ENCODE results near the gene SLC5A6. TPM values are rescaled to one million over a fixed set of nuclear protein-coding genes. Genes with fewer than 3 reads are reported as not detected.

The SLC5A6 gene
- total RNA-seq, 4 donors from 2014 or later: 13.5 to 38.6 (median 23.2) TPM

DNA sequence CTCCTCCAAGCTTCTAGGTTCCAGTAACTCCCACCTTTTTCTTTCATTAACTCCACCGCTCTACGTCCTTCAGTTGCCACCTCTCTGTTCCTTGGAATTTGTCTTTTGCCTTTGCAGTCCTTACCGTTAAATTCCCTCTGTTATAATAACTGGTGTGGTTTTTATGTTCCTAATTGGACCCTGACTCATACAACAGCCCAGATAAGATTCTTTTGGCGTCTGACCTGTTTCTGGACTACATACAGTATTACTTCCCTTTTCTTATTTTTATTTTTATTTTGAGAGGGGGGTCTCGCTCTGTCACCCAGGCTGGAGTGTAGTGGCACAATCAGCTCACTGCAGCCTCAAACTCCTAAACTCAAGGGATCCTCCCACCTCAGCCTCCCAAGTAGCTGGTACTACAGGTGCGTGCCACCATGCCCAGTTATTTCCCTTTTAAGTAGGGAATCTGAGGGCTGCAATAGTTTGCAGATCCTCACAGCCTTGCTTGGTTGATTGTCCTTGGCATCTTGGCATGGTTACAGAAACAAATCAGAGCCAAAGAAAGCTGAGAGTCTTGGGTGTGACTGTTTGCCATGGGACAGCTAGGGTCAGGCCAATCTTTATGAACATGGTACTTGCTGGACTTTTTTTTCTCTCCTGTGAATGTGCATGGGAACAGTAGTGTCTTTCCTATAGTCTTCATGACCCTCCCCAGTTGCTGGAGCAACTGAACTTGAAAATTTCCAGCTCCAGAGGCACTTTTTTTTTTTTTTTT lies 41.3 kb downstream of the SLC5A6 start:
- H3K36me3 ChIP-seq: no peaks in the 10 kb centered on the region
- intact Hi-C loops (cut with DNase I): no loop called here
- no peak overlapping the region for H3K27ac ChIP-seq
- no peak for DNase-seq
- peaks cover 0 to 34% (median 0%) of the 10 kb centered on the region in 4 donors for H3K27me3 ChIP-seq
- 67 to 72% methylated on average over 6 of the region's 6 CpGs for WGBS, 2 donors
- H3K9me3 ChIP-seq: no peaks in the 10 kb centered on the region
- H3K4me3 ChIP-seq: no peak overlapping the region
- H3K4me1 ChIP-seq: peaks cover 0 to 9% (median 0%) of the 10 kb centered on the region in 3 donors
- TF ChIP-seq POLR2A (IDR thresholded peaks at IDR 0.05) (no peak), CTCF (IDR thresholded peaks at IDR 0.05) (no peak)

GRCh38 chr2:27164960-27165763 lies 46.9 kb downstream of the SLC5A6 start:
- DNase-seq: no peak
- intact Hi-C loops (cut with DNase I): no loop called here
- Histone ChIP-seq H3K4me3 (no peak overlapping the region), H3K27me3 (peaks cover 0 to 5% (median 0%) of the 10 kb centered on the region in 4 donors), H3K27ac (no peak overlapping the region), H3K9me3 (no peaks in the 10 kb centered on the region), H3K36me3 (no peaks in the 10 kb centered on the region), H3K4me1 (peaks cover 0 to 6% (median 0%) of the 10 kb centered on the region in 3 donors)
- TF ChIP-seq CTCF (IDR thresholded peaks at IDR 0.05): no peak
- no peak for TF ChIP-seq POLR2A (IDR thresholded peaks at IDR 0.05)
- WGBS, 2 donors: 75 to 80% methylated on average over 7 to 8 of the region's 8 CpGs

- H3K4me3 ChIP-seq: no peak overlapping the region
- intact Hi-C loops (cut with DNase I): no loop called here
- H3K27ac ChIP-seq: no peak overlapping the region
- TF ChIP-seq CTCF (IDR thresholded peaks at IDR 0.05): no peak
- no peak for TF ChIP-seq POLR2A (IDR thresholded peaks at IDR 0.05)
- H3K36me3 ChIP-seq: no peaks in the 10 kb centered on the region
- no peaks in the 10 kb centered on the region for H3K4me1 ChIP-seq
- no peak for DNase-seq
- no peaks in the 10 kb centered on the region for H3K27me3 ChIP-seq
- 72% methylated on average over 12 to 13 of the region's 15 CpGs for WGBS, 2 donors
- no peaks in the 10 kb centered on the region for H3K9me3 ChIP-seq
Observed at GRCh38 chr2:27162151-27163121, 49.6 kb downstream of the SLC5A6 start.

- H3K9me3 ChIP-seq: no peaks in the 10 kb centered on the region
- TF ChIP-seq CTCF (IDR thresholded peaks at IDR 0.05) (no peak), POLR2A (IDR thresholded peaks at IDR 0.05) (no peak)
- H3K36me3 ChIP-seq: no peaks in the 10 kb centered on the region
- DNase-seq: no peak
- no peak overlapping the region for H3K4me3 ChIP-seq
- no peaks in the 10 kb centered on the region for H3K27me3 ChIP-seq
- no peak overlapping the region for H3K27ac ChIP-seq
- 75 to 84% methylated on average over 9 of the region's 9 CpGs for WGBS, 2 donors
- intact Hi-C loops (cut with DNase I): no loop called here
- no peaks in the 10 kb centered on the region for H3K4me1 ChIP-seq
Observed at GRCh38 chr2:27160191-27160590, 51.9 kb downstream of the SLC5A6 start.
